ENCODE data around the gene CAMK2D. TPM values are rescaled to one million over a fixed set of nuclear protein-coding genes. Genes with fewer than 3 reads are reported as not detected.
"Not testable (repeated sequence)": the region's sequence is repeated elsewhere in the genome, so short reads cannot be mapped to it uniquely, and the experiment has no call there.

The CAMK2D gene
- total RNA-seq = 10 to 100 TPM; 41.0 to 75.8 (median 51.9) TPM

DNA sequence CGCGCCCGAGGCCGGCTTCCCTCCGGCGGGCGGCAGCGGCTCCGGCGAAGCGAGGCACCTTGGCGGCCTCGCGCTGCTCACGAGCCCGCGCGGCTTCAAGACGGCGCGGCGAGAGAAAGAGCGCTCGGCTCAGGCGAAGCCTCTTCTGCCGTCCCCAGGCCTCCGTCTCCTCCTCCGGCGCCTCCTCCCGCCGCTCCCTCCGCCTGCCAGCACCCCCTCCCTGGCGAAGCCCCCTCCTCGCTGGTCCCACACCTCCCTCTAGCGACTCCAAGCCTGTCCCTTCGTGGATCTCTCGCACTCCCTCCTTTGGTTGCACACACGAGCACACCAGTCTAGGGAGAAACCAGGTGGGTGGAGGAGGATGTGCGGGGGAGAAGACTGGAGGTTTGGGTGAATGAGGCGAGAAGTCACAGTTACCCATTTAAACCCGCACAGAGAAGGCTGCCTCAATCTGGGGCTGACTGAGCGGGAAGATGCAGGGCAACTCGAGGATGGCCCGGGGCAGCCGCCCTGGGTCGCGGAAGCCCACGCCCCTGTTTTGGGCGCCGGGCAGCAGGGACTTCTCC is at the start of gene CAMK2D:
Gene CAMK2D, minus strand, starts transcription at position 119 of the 566 bp plus-strand sequence. CDS start 670 bp downstream, outside the sequence.
- TF ChIP-seq, protein P1, sequence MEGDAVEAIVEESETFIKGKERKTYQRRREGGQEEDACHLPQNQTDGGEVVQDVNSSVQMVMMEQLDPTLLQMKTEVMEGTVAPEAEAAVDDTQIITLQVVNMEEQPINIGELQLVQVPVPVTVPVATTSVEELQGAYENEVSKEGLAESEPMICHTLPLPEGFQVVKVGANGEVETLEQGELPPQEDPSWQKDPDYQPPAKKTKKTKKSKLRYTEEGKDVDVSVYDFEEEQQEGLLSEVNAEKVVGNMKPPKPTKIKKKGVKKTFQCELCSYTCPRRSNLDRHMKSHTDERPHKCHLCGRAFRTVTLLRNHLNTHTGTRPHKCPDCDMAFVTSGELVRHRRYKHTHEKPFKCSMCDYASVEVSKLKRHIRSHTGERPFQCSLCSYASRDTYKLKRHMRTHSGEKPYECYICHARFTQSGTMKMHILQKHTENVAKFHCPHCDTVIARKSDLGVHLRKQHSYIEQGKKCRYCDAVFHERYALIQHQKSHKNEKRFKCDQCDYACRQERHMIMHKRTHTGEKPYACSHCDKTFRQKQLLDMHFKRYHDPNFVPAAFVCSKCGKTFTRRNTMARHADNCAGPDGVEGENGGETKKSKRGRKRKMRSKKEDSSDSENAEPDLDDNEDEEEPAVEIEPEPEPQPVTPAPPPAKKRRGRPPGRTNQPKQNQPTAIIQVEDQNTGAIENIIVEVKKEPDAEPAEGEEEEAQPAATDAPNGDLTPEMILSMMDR (IDR thresholded peaks at IDR 0.05) = peak in 4 of 6 experiments; percentile 14 to 76 (median 61)
- no peak for TF ChIP-seq EP300 (IDR thresholded peaks at IDR 0.05)
- peak; percentile 17 to 75 for TF ChIP-seq POLR2AphosphoS5 (IDR thresholded peaks at IDR 0.05)
- TF ChIP-seq POLR2A (IDR thresholded peaks at IDR 0.05) = peak in 2 of 4 donors; percentile 36 to 49
- Histone ChIP-seq H3K4me1 (peaks cover 14 to 19% (median 16%) of the 10 kb centered on the region in 4 donors), H3K4me3 (peak within 1 kb of the TSS; percentile 58 to 77 (median 70)), H3K27me3 (no peaks in the 10 kb centered on the region), H3K27ac (peak within 1 kb of the TSS; percentile 98 to 100 (median 98)), H3K9me3 (no peaks in the 10 kb centered on the region), H3K36me3 (no peaks in the 10 kb centered on the region)
- WGBS, 2 donors = 0% methylated on average over 5 to 45 of the region's 50 CpGs
- DNase-seq = peak; percentile 91 to 94
- ATAC-seq (ENCODE audit: low FRiP score in 2 of 2) = peak; percentile 73 to 80

DNA sequence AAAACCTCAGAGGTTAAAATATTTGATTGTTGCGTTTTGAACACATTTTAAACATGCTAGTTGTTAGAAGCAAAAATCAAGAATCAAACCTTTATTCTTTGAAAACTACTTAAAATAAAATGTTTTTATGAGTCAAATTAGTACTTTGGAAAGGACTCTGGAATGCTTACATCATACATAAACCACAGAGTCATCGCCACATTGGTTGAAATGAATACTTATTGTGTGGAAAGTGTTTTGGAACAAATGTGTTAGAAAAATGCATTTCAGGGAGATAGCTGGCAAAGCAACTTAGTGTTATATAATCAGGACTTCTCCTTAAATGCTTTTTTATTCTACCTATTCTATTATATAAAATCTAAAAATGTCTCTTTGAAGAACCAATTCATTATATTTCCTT is 49.4 kb upstream of the CAMK2D start:
- Histone ChIP-seq H3K9me3 (no peaks in the 10 kb centered on the region), H3K4me1 (no peaks in the 10 kb centered on the region), H3K4me3 (no peak overlapping the region), H3K36me3 (no peaks in the 10 kb centered on the region), H3K27me3 (no peaks in the 10 kb centered on the region), H3K27ac (no peak overlapping the region)
- ATAC-seq (ENCODE audit: low FRiP score in 2 of 2) (peak in 1 of 2 donors; percentile 32), DNase-seq (no peak)
- TF ChIP-seq POLR2AphosphoS5 (IDR thresholded peaks at IDR 0.05) (no peak), POLR2A (IDR thresholded peaks at IDR 0.05) (no peak), EP300 (IDR thresholded peaks at IDR 0.05) (no peak)
- TF ChIP-seq, protein P1 (IDR thresholded peaks at IDR 0.05) = no peak
- 74 to 85% methylated on average over 2 of the region's 2 CpGs for WGBS, 2 donors

DNA sequence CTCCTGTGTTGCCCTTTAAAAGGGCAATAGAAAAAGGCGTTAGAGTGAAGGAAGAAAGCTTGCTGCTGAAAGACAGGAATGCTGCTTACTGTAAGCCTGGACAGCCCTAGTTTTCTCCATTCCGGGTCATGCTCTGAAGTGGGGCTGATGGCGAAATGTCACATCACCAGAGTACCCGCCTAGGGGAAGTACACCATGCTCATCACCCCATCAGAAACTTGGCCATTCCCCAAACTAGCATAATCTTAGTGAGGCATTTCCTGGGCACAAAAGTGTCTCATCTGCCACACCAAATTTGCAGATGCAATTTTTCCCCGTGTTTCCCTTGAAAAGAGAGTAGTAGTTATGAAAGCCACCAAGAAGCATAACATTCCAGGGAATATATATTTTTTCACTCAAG is 47.8 kb upstream of the CAMK2D start:
- Histone ChIP-seq H3K36me3 (no peaks in the 10 kb centered on the region), H3K27me3 (no peaks in the 10 kb centered on the region), H3K4me1 (no peaks in the 10 kb centered on the region), H3K4me3 (no peak overlapping the region), H3K27ac (no peak overlapping the region), H3K9me3 (no peaks in the 10 kb centered on the region)
- WGBS, 2 donors = 37 to 57% methylated on average over 5 of the region's 5 CpGs
- DNase-seq = peak in 1 of 2 donors; percentile 63
- TF ChIP-seq EP300 (IDR thresholded peaks at IDR 0.05) (peak in 1 of 4 donors; percentile 9), POLR2A (IDR thresholded peaks at IDR 0.05) (no peak), POLR2AphosphoS5 (IDR thresholded peaks at IDR 0.05) (peak in 1 of 2 donors; percentile 28)
- ATAC-seq (ENCODE audit: low FRiP score in 2 of 2) = peak in 1 of 2 donors; percentile 87

DNA sequence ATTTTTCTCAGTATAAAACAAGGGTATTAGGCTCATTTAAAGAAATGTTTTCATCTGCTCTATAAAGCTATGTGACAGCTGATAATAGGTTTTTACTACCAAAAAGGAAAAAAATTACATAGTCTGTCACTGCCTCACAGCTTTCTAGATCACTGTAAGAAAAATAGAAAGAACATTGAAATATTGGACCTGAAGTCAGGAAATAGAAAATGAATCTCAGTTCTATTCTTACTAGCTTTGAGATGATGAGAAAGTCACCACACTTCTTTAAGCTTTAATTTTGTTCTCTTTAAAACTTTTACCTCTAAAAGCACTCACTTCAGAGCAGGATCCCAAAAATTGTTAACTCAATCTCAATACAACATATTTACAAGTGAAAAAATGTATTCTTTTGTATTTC is 45.3 kb upstream of the CAMK2D start:
- no peaks in the 10 kb centered on the region for H3K9me3 ChIP-seq
- TF ChIP-seq POLR2AphosphoS5 (IDR thresholded peaks at IDR 0.05) (no peak), EP300 (IDR thresholded peaks at IDR 0.05) (no peak), POLR2A (IDR thresholded peaks at IDR 0.05) (no peak)
- TF ChIP-seq, protein P1 (IDR thresholded peaks at IDR 0.05) = no peak
- DNase-seq = no peak
- H3K27me3 ChIP-seq = no peaks in the 10 kb centered on the region
- H3K4me3 ChIP-seq = no peak overlapping the region
- H3K36me3 ChIP-seq = no peaks in the 10 kb centered on the region
- H3K4me1 ChIP-seq = no peaks in the 10 kb centered on the region
- no peak overlapping the region for H3K27ac ChIP-seq
- no peak for ATAC-seq (ENCODE audit: low FRiP score in 2 of 2)

DNA sequence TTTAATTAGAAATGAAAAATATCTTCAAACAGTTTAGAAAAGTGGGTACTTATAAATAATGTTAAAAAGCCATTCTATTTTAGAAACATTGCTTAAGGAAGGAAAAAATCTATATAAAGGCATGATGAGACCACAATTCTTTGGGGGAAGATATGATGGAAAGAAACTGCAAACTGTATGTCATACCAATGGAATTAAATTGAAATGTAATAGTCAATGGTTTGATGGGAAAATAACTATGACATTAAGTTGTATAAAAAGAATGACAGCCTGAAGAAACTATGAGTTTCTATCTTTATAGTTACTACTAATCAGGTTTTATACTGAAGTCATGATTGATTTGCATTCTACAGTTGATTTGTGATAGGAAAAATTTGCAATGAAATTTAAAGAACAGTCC is 40.3 kb upstream of the CAMK2D start:
- H3K27me3 ChIP-seq = no peaks in the 10 kb centered on the region
- ATAC-seq (ENCODE audit: low FRiP score in 2 of 2) (no peak), DNase-seq (no peak)
- H3K4me1 ChIP-seq = no peaks in the 10 kb centered on the region
- no peaks in the 10 kb centered on the region for H3K9me3 ChIP-seq
- H3K36me3 ChIP-seq = no peaks in the 10 kb centered on the region
- H3K27ac ChIP-seq = no peak overlapping the region
- no peak overlapping the region for H3K4me3 ChIP-seq
- TF ChIP-seq, protein P1 (IDR thresholded peaks at IDR 0.05) = no peak
- TF ChIP-seq POLR2A (IDR thresholded peaks at IDR 0.05) (no peak), EP300 (IDR thresholded peaks at IDR 0.05) (no peak), POLR2AphosphoS5 (IDR thresholded peaks at IDR 0.05) (no peak)

DNA sequence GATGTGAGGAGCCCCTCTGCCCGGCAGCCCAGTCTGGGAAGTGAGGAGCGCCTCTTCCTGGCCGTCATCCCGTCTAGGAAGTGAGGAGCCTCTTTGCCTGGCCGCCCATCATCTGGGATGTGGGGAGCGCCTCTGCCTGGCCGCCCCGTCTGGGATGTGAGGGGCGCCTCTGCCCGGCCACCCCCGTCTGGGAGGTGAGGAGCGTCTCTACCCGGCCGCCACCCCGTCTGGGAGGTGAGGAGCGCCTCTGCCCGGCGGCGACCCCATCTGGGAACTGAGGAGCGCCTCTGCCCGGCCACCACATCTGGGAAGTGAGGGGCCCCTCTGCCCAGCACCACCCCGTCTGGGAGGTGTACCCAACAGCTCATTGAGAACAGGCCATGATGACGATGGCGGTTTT is 34.8 kb upstream of the CAMK2D start:
- not testable (repeated sequence) for H3K4me1 ChIP-seq; H3K27me3 ChIP-seq; H3K9me3 ChIP-seq; H3K4me3 ChIP-seq; H3K36me3 ChIP-seq; H3K27ac ChIP-seq; ATAC-seq (ENCODE audit: low FRiP score in 2 of 2)
- DNase-seq = peak in 1 of 2 donors; percentile 75
- WGBS, 2 donors = 98 to 100% methylated on average over 1 to 12 of the region's 24 CpGs
